Vagina (tissue), 2 donors: ENCODE data around the gene DNAH8.

Experiments used
- POLR2AphosphoS5 ChIP-seq, 2 donors: sonication (generic); formaldehyde crosslinking; IDR thresholded peaks; one replicate each; pipeline ENCODE4 v1.9.0; 2017; ENCODE audit warnings: antibody characterized with exemption in 2 of 2, mild to moderate bottlenecking in 2 of 2, low read depth in 1 of 2; ENCODE audit not compliant: insufficient read depth in 1 of 2
- TF ChIP-seq, protein P1 (sequence below), 3 experiments: fragments of 450-650 bp in 2 of 3; fragments of 200-600 bp in 1 of 3; sonication (generic) in 1 of 3; IDR thresholded peaks; one replicate each; pipeline ENCODE4 v1.5.1; 2017 to 2019; ENCODE audit warnings: antibody characterized with exemption in 3 of 3, mild to moderate bottlenecking in 2 of 3, moderate library complexity in 2 of 3

DNA sequence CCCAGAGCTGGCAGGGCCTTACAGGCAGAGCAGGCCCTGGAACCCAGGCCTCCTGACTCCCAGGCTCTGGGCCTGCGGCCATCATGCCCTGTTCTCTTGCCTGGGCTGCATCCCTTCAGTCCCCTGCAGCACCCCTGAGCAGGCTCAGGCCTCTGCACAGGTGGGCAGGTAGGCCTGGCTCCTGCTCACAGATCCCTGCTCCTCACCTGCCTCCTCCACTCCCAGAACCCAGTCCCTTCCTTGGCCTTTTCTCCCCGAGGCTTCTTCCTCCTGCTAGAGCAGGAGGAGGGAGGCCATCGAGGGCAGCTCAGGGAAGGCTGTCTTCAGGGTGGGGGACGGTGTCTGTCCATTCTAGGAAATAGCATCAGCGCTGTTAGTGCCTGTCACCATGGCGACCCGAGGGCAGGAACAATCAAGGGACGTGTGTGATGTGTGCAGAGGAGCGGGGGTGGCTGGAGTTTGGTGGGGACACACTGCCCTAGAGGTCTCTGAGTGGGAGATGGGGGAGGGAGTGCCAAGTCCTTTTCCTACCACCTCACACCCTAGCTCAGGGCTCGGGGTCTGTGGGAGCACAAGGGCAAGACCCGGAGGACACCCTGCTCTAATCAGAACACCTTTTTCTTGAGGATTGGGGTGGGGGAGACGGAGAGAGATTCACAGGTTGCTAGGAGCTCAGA, 360.0 kb downstream of the DNAH8 start:
- TF ChIP-seq POLR2AphosphoS5 (IDR thresholded peaks at IDR 0.05; ENCODE audit: insufficient read depth in 1 of 2, low read depth in 1 of 2) = no peak
- TF ChIP-seq, protein P1, sequence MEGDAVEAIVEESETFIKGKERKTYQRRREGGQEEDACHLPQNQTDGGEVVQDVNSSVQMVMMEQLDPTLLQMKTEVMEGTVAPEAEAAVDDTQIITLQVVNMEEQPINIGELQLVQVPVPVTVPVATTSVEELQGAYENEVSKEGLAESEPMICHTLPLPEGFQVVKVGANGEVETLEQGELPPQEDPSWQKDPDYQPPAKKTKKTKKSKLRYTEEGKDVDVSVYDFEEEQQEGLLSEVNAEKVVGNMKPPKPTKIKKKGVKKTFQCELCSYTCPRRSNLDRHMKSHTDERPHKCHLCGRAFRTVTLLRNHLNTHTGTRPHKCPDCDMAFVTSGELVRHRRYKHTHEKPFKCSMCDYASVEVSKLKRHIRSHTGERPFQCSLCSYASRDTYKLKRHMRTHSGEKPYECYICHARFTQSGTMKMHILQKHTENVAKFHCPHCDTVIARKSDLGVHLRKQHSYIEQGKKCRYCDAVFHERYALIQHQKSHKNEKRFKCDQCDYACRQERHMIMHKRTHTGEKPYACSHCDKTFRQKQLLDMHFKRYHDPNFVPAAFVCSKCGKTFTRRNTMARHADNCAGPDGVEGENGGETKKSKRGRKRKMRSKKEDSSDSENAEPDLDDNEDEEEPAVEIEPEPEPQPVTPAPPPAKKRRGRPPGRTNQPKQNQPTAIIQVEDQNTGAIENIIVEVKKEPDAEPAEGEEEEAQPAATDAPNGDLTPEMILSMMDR (IDR thresholded peaks at IDR 0.05) = no peak
